PC-9 (cell line): ENCODE measurements around the gene RRM2. TPM values are rescaled to one million over a fixed set of nuclear protein-coding genes. Genes with fewer than 3 reads are reported as not detected.
"Not testable (repeated sequence)": the region's sequence is repeated elsewhere in the genome, so short reads cannot be mapped to it uniquely, and the experiment has no call there.

Experiments used
- BruUV-seq: library from RNA; stranded (reverse); fragments of 400-500 nt; replicated peaks from 2 replicates; lab custom pipeline; 2021; lab: Mats Ljungman, UMichigan
- CTCF ChIA-PET: fragments of 300-600 bp; sonication (Branson Sonifier 250); formaldehyde crosslinking; loops from one replicate; lab custom pipeline; 2022; ENCODE audit warnings: antibody characterized with exemption; lab: Charles Lee
- POLR2A ChIA-PET: fragments of 300-600 bp; sonication (Branson Sonifier 250); formaldehyde crosslinking; loops from one replicate; lab custom pipeline; 2022; ENCODE audit warnings: antibody characterized with exemption; ENCODE audit not compliant: unreplicated experiment; lab: Charles Lee
- DNase-seq, 2 experiments: peaks; one replicate each; pipeline versions ENCODE4 v3.0.0 to v3.0.0-alpha.2; 2015 to 2022; ENCODE audit warnings: mixed read lengths in 1 of 2
- H2AFZ ChIP-seq: fragments of 200-600 bp; sonication (generic); 2 replicates; pipeline ENCODE4 v1.8.1; 2017; ENCODE audit warnings: antibody characterized with exemption
- H3F3A ChIP-seq: fragments of 200-600 bp; sonication (generic); 2 replicates; pipeline ENCODE4 v1.8.1; 2017; ENCODE audit warnings: antibody characterized with exemption, mild to moderate bottlenecking, low read depth; ENCODE audit not compliant: insufficient read depth
- H3K27ac ChIP-seq: fragments of 200-600 bp; sonication (generic); 2 replicates; pipeline ENCODE4 v1.6.1; 2016; ENCODE audit warnings: mixed run types
- H3K27me3 ChIP-seq: fragments of 200-600 bp; sonication (generic); 2 replicates; pipeline ENCODE4 v1.6.1; 2016; ENCODE audit warnings: low read depth, mixed run types; ENCODE audit not compliant: insufficient read depth
- H3K36me3 ChIP-seq: fragments of 200-600 bp; sonication (generic); 2 replicates; pipeline ENCODE4 v1.6.1; 2016; ENCODE audit warnings: low read depth, mixed run types
- H3K4me1 ChIP-seq: fragments of 200-600 bp; sonication (generic); replicated peaks from 2 replicates; pipeline ENCODE4 v1.6.1; 2016; ENCODE audit warnings: mixed run types; ENCODE audit not compliant: insufficient read depth
- H3K4me2 ChIP-seq: fragments of 200-600 bp; sonication (generic); 2 replicates; pipeline ENCODE4 v1.6.1; 2017; ENCODE audit warnings: mixed run types
- H3K4me3 ChIP-seq: fragments of 200-600 bp; sonication (generic); 2 replicates; pipeline ENCODE4 v1.6.1; 2016; ENCODE audit warnings: mixed run types
- H3K79me2 ChIP-seq: fragments of 200-600 bp; sonication (generic); 2 replicates; pipeline ENCODE4 v1.6.1; 2017; ENCODE audit warnings: low read depth, mixed run types
- H3K9me2 ChIP-seq: fragments of 200-600 bp; sonication (generic); 2 replicates; pipeline ENCODE4 v1.8.1; 2017; ENCODE audit warnings: mild to moderate bottlenecking; ENCODE audit not compliant: insufficient read depth
- H3K9me3 ChIP-seq: fragments of 200-600 bp; sonication (generic); 2 replicates; pipeline ENCODE4 v1.8.1; 2016; ENCODE audit warnings: low read depth; ENCODE audit not compliant: insufficient read depth
- H4K20me1 ChIP-seq: fragments of 200-600 bp; sonication (generic); 2 replicates; pipeline ENCODE4 v1.8.1; 2017; ENCODE audit not compliant: insufficient read depth
- EZH2 ChIP-seq: fragments of 200-600 bp; sonication (generic); IDR thresholded peaks from 2 replicates; pipeline ENCODE4 v1.8.0; 2017; ENCODE audit warnings: antibody characterized with exemption, low read depth
- intact Hi-C: fragments of 100-400 bp; cut with micrococcal nuclease; formaldehyde crosslinking; loops from one replicate; pipeline ENCODE4 v1.10.0; 2022; ENCODE audit not compliant: unreplicated experiment
- total RNA-seq: library from RNA; stranded (reverse); gene quantifications from 2 replicates; pipeline ENCODE4 v1.2.3, GENCODE V29; 2021
- TF ChIP-seq, protein P1 (sequence below): fragments of 200-600 bp; sonication (generic); conservative IDR thresholded peaks from 2 replicates; pipeline ENCODE4 v1.6.1; 2017; ENCODE audit warnings: mixed run types, antibody characterized with exemption, mild to moderate bottlenecking, moderate library complexity

Gene RRM2
- total RNA-seq, 1 experiment from 2014 or later = 105 TPM

DNA sequence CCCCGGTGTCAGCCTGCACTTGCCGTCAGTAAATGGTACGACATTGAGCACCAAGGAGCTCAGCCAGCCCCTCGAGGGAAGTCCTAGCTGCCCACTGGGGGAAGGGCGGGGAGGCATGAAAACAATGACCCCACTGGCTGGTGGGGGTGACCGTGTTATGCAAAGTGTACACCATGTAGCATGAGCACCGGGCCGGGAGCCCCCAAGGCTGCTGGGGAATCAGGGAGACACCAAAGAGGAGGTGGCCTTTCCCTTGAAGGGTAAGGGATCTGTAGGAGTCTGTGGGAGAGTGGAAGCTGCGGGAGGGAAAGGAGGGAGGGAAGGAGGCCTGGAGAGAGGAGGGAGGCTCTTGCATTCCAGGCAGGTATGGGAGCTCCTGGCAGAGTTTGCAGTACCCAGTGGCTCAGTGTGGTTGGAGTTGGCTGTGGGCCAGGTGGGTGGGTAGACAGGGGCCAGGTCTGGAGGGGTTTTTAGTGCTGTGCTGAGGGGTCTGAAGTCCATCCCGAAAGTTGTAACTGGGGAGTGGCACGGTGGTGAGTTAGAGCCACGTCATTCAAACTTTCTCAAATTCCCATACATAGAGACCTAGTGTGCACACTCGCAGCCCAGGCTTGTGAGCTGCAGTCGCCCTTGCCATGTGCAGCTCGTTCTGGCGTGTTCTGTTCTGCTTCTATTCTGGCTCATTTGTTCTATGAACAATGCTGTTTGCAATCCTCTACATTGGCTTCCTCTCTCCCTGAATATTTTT lies 22.4 kb downstream of the RRM2 start:
- H3K79me2 ChIP-seq = no peaks in the 10 kb centered on the region
- no peak overlapping the region for H3K4me3 ChIP-seq
- H3K9me2 ChIP-seq = no peaks in the 10 kb centered on the region
- peaks cover 17% of the 10 kb centered on the region for H3F3A ChIP-seq
- no peaks in the 10 kb centered on the region for H4K20me1 ChIP-seq
- intact Hi-C loops = no loop called here
- no peak overlapping the region for H2AFZ ChIP-seq
- no peak overlapping the region for H3K4me2 ChIP-seq
- no peak for DNase-seq
- TF ChIP-seq EZH2 = no peak
- TF ChIP-seq, protein P1, sequence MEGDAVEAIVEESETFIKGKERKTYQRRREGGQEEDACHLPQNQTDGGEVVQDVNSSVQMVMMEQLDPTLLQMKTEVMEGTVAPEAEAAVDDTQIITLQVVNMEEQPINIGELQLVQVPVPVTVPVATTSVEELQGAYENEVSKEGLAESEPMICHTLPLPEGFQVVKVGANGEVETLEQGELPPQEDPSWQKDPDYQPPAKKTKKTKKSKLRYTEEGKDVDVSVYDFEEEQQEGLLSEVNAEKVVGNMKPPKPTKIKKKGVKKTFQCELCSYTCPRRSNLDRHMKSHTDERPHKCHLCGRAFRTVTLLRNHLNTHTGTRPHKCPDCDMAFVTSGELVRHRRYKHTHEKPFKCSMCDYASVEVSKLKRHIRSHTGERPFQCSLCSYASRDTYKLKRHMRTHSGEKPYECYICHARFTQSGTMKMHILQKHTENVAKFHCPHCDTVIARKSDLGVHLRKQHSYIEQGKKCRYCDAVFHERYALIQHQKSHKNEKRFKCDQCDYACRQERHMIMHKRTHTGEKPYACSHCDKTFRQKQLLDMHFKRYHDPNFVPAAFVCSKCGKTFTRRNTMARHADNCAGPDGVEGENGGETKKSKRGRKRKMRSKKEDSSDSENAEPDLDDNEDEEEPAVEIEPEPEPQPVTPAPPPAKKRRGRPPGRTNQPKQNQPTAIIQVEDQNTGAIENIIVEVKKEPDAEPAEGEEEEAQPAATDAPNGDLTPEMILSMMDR = no peak
- BruUV-seq = no TSS peak
- POLR2A ChIA-PET = no interaction called here
- no peaks in the 10 kb centered on the region for H3K27me3 ChIP-seq
- CTCF ChIA-PET = no interaction called here
- H3K9me3 ChIP-seq = no peaks in the 10 kb centered on the region
- no peaks in the 10 kb centered on the region for H3K4me1 ChIP-seq
- H3K27ac ChIP-seq = no peak overlapping the region
- H3K36me3 ChIP-seq = no peaks in the 10 kb centered on the region; the same call in 1 of the 2 replicates

- intact Hi-C loops = no loop called here
- Histone ChIP-seq H2AFZ (no peak overlapping the region), H4K20me1 (no peaks in the 10 kb centered on the region), H3K27ac (no peak overlapping the region), H3K4me2 (no peak overlapping the region), H3K79me2 (no peaks in the 10 kb centered on the region), H3K27me3 (no peaks in the 10 kb centered on the region), H3F3A (peaks cover 16% of the 10 kb centered on the region), H3K9me3 (no peaks in the 10 kb centered on the region), H3K36me3 (no peaks in the 10 kb centered on the region; the same call in 1 of the 2 replicates), H3K9me2 (no peaks in the 10 kb centered on the region), H3K4me3 (no peak overlapping the region), H3K4me1 (no peaks in the 10 kb centered on the region)
- no peak for TF ChIP-seq EZH2
- TF ChIP-seq, protein P1 = no peak
- no TSS peak for BruUV-seq
- ChIA-PET CTCF (no interaction called here), POLR2A (no interaction called here)
- no peak for DNase-seq
These were observed 23.2 kb downstream of the RRM2 start for GRCh38 chr2:10145519-10146357.

DNA sequence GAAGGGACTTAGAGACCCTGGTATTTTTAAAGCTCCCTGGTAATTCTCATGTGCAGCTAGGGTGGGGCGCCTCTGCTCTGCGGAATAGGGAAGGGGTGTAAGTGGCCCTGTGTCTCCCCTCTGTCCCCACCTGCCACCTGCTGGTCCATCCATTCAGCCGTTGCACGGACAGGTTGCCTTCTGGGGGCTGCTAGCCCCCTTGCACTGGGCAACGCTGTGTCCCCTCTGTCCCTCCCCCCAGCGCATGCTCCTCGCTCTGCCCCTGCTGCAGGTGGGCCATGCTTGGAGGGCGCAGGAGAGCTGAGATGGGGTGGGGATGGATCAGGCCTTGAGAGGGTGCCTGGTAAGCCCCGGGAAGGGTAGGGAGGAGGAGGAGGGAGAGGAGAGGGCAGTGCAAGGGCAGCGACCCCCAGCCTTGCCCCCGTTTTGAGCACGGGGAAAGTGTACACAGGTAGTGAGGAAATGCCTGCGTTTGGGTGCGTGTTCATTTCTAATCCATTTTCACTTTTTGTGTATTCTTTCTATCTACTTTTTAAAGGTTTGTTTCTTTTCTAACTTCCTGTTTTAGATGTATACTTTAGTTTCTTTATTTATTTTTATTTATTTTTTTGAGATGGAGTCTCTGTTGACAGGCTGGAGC lies 23.9 kb downstream of the RRM2 start:
- no peaks in the 10 kb centered on the region for H3K9me2 ChIP-seq
- H3K79me2 ChIP-seq = no peaks in the 10 kb centered on the region
- no peak overlapping the region for H2AFZ ChIP-seq
- intact Hi-C loops = no loop called here
- peaks cover 16% of the 10 kb centered on the region; the same call in 1 of the 2 replicates for H3F3A ChIP-seq
- TF ChIP-seq EZH2 = no peak
- TF ChIP-seq, protein P1 = no peak
- no peaks in the 10 kb centered on the region for H3K4me1 ChIP-seq
- no peaks in the 10 kb centered on the region; the same call in 1 of the 2 replicates for H3K36me3 ChIP-seq
- no peaks in the 10 kb centered on the region for H3K27me3 ChIP-seq
- H4K20me1 ChIP-seq = no peaks in the 10 kb centered on the region
- DNase-seq = no peak
- CTCF ChIA-PET = no interaction called here
- BruUV-seq = no TSS peak
- no peak overlapping the region for H3K27ac ChIP-seq
- H3K9me3 ChIP-seq = no peaks in the 10 kb centered on the region
- H3K4me2 ChIP-seq = no peak overlapping the region
- POLR2A ChIA-PET = interaction anchor here (0.6 kb wide), 1 partner anchor 15 kb away, joined by 3 read pairs; no protein-coding TSS in a partner anchor
- H3K4me3 ChIP-seq = no peak overlapping the region

GRCh38 chr2:10147050-10147660 lies 24.6 kb downstream of the RRM2 start:
- H3K27ac ChIP-seq, H3K4me2 ChIP-seq, H3K9me3 ChIP-seq, H3K36me3 ChIP-seq, H2AFZ ChIP-seq, H3K79me2 ChIP-seq, H3K4me3 ChIP-seq, H4K20me1 ChIP-seq, H3K9me2 ChIP-seq, DNase-seq, intact Hi-C loops, H3K27me3 ChIP-seq, CTCF ChIA-PET, H3K4me1 ChIP-seq, BruUV-seq: not testable (repeated sequence)
- POLR2A ChIA-PET = interaction anchor here (0.6 kb wide), 1 partner anchor 14 kb away, joined by 3 read pairs; no protein-coding TSS in a partner anchor
- H3F3A ChIP-seq = peaks cover 16% of the 10 kb centered on the region; the same call in 1 of the 2 replicates
